HG03108 (cell line): ENCODE results near the gene ATG5.
"Not testable (repeated sequence)": the region's sequence is repeated elsewhere in the genome, so short reads cannot be mapped to it uniquely, and the experiment has no call there.

Experiments
- ATAC-seq: cut with Tn5 transposase; IDR thresholded peaks from one replicate; pipeline ENCODE4 v1.9.1; 2021; ENCODE audit warnings: moderate library complexity; ENCODE audit not compliant: unreplicated experiment

Gene ATG5

GRCh38 chr6:106315765-106316374, 9.7 kb downstream of the ATG5 start:
- no peak for ATAC-seq

DNA sequence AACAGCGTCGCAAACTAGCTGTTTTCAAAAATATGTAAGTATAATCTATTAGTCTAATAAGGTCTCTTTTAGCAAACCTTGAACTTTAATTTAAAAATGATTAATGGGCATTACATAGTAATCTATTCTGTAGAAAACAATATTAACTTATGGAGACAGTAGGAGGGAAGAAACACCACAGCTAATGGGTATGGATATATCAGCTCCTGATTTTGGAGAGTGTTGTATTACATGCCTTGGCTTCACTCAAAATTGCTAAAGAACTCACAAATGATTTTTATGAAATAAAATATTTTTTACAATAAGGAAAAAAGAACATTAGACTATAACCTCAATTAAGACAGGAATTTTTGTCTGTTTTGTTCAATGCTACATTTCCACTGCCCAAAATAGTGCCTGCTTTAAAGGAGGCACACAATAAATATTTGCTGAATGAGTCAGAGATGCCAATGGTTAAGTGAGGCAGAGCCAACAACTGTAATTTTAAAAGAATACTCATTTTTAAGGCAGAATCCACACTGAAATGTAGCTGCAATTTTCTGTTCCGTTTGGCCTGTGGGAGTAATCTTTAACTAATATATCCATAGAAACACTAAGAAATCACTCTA, 15.7 kb downstream of the ATG5 start:
- no peak for ATAC-seq

DNA sequence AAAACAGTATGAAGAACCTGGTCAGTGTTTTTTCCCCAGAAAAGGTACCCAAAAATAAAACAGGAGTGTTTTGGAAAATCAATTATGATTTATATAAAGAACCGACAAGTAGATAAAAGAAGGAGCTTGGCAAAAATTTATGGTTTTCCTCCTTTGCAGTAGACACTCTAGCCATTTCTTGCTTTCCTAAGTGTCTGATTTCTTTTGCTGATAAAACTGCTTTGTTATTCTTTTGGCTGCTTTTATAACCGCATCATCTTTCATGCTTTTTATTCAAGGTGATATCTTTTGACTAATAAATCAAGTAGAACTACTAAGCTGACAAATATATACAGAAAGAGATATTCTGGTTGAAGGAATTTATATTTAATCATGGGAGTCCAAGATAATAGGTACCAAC, 16.6 kb downstream of the ATG5 start:
- ATAC-seq: no peak

- no peak for ATAC-seq
Measured at GRCh38 chr6:106305740-106306139, 19.8 kb downstream of the ATG5 start.

- ATAC-seq: no peak
Measured at GRCh38 chr6:106300944-106301343, 24.6 kb downstream of the ATG5 start.

DNA sequence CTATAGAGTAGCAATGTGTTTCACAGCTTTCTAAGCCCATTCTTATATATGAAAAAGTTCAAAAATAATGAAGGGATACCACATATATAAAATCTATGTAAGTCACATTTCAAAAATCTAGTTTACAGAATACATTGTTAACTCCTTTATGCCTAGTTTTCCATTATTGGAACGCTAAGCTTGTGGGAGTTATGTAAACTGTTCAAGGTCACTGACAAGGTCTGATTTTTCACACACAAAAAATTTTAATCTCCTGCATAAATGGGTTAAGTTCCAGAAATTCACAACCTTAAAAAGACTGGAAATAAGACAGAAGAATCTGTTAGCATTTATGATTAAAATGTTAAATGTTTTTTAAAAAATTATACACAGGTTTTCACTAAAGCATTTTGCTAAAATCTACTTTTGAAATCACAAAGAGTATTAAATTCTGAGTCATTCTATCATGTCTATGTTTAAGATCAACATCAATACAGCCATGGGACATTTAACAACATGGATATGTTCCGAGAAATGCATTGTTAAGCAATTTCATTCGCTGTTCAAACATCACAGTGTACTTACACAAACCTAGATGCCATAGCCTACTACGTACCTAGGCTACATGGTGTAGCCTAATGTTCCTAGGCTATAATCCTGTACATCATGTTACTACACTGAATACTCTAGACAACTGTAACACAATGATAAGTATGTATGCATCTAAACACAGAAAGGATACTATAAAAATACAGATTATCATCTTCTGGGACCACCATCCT, 25.4 kb downstream of the ATG5 start:
- ATAC-seq: no peak

GRCh38 chr6:106293116-106293515, 32.4 kb downstream of the ATG5 start:
- ATAC-seq: no peak

GRCh38 chr6:106290954-106291353, 34.6 kb downstream of the ATG5 start:
- no peak for ATAC-seq

DNA sequence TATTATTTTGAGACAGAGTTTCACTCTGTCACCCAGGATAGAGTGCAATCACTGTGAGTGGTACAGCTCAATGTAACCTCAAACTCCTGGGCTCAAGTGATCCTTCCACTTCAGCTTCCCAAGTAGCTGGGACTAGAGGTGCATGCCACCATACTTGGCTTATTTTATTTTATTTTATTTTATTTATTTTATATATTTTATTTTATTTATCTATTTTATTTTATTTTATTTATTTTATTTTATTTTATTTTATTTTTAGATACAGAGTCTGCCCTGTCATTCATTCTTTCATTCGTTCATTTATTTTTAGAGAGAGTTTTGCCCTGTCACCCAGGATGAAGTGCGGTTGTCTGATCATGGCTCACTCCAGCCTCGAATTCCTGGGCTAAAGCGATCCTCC, 35.5 kb downstream of the ATG5 start:
- ATAC-seq: no peak

DNA sequence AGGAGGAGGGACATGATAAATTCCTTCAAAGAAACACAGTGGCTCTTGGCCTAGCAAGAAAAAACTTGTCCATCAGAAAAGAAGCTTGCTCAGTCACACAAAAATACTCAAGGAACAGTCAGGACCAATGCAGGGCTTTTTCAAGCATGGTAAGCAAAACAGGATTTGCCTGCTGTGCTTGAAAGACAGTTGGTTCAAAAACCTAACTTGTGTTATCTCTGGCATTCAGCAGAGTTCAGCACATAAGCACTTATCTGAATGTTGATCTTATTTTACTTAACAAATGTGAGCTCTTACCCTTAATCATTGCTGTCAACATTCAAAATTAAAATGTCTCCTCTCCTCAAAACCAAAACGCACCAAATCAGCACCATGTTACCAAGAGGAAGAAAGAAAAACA, 38.3 kb downstream of the ATG5 start:
- ATAC-seq: no peak

DNA sequence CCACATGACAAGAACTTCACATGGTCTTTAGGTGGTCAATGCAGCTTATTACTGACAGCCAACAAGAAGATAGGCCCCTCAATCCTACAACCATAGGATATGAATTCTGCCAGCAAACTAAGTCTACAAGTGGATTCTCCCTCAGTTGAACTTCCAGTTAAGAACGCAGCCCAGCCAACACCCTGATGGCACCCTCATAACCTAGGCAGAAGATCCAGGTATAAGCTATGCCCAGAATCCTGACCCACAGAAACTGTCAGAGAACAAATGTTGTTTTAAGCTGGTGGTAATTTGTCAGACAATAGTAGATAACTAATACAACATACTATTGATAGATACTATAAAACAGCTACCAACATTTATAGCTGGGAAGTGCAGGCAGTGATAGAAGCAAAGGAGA, 38.8 kb downstream of the ATG5 start:
- no peak for ATAC-seq

GRCh38 chr6:106283481-106283880, 42.1 kb downstream of the ATG5 start:
- ATAC-seq: no peak

- no peak for ATAC-seq
Measured at GRCh38 chr6:106281661-106282060, 43.9 kb downstream of the ATG5 start.

DNA sequence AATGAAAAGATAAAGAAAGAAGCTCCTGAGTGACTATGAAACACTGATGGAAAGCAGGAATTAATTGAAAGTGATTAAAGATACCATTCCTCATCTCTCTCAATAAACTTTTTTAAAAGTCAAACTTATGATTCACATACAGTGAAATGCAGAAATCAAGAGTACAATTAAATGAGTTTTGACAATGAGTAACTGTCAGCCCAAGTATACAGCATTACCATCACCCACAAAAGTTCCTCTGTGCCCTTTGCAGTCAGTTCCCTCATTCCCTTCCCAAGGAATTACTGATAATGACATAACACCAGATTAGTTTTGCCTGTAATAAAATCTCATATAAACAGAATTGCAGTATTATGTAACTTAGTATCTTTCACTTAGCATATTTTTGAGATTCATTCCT, 44.5 kb downstream of the ATG5 start:
- ATAC-seq: no peak

DNA sequence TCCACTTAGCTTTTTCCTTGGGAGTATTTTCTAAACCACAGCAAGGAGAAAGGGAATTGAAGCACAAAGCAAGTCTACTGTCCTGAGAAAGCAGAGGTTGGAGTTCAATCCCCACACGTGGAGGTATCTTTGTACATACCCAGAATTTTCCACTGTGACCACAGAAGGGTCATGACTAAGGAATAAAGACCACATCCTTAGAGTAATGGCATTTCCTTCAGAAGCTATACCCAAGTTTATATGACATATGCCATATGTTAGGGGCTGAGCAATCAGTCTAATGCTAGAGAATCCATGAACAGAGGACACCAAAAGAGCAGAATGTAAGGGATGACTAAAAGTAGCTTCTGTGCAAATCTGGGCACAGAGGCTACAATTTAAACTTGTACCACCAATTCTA, 46.4 kb downstream of the ATG5 start:
- ATAC-seq: no peak

DNA sequence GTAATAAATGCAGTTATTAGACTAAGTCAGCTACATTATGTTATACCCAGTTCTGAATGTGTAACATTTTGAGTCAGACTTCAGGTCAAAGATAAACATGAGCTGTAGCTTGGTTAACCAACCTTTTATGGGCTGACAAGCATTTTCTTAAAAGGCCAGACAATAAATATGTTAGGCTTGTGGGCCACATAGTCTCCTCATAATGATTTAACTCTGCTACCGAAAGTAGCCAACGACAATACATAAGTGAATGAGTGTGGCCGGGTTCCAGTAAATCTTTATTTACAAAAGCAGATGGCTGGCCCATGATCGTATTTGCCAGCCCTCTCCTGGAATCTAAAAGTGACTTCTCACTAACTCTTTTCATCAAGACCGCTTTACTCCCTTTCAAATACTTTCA, 49.9 kb downstream of the ATG5 start:
- no peak for ATAC-seq

GRCh38 chr6:106273087-106273486, 52.5 kb downstream of the ATG5 start:
- peak; percentile 71 for ATAC-seq

- ATAC-seq: no peak
Measured at GRCh38 chr6:106272287-106272686, 53.3 kb downstream of the ATG5 start.

DNA sequence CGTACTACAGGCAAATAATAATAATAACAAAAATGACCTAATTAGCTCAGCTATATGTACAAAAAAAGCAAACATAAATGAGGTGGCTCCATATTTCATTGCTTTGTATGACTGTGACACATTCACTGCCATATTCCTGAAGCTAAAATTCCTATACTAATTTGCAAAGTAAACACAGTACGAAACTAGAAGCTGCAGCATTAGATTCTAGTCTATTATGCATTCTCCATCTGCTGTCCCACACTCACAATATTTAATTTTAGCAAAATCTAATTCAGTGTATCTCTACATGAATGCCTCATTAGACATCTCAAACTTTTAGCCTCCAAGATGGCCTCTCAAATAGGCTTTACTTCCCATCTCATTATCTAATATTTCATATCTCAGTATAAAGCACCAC, 55.1 kb downstream of the ATG5 start:
- ATAC-seq: no peak

- ATAC-seq: not testable (repeated sequence)
Measured at GRCh38 chr6:106269268-106269919, 56.2 kb downstream of the ATG5 start.

GRCh38 chr6:106268500-106268899, 57.1 kb downstream of the ATG5 start:
- ATAC-seq: not testable (repeated sequence)

- ATAC-seq: not testable (repeated sequence)
Measured at GRCh38 chr6:106264433-106264832, 61.1 kb downstream of the ATG5 start.
